SHP77 treated with DMSO at 0.1 percent for 48 hours (cell line): ENCODE measurements around the gene SLC51B.
A peak's percentile ranks its signal among the peaks of the same experiment; 100 is the strongest.
"Not testable (repeated sequence)": the region's sequence is repeated elsewhere in the genome, so short reads cannot be mapped to it uniquely, and the experiment has no call there.

Experiments used
- DNase-seq: peaks from one replicate; lab custom pipeline; 2025; lab: John Stamatoyannopoulos, UW

SLC51B gene

GRCh38 chr15:65041787-65042186 lies 3.4 kb upstream of the SLC51B start:
- DNase-seq: no peak

- DNase-seq: no peak
Measured at GRCh38 chr15:65042776-65043327, 2.3 kb upstream of the SLC51B start.

- not testable (repeated sequence) for DNase-seq
Measured at GRCh38 chr15:65044218-65044617, 969 bp upstream of the SLC51B start.

GRCh38 chr15:65048241-65048640 lies 3.1 kb downstream of the SLC51B start:
- no peak for DNase-seq

- DNase-seq: peak; percentile 95
Measured at GRCh38 chr15:65049418-65049840, 4.2 kb downstream of the SLC51B start.

GRCh38 chr15:65050270-65050669 lies 5.1 kb downstream of the SLC51B start:
- DNase-seq: no peak

GRCh38 chr15:65051266-65051665 lies 6.1 kb downstream of the SLC51B start:
- DNase-seq: no peak

- DNase-seq: no peak
Measured at GRCh38 chr15:65052956-65053355, 7.8 kb downstream of the SLC51B start.

GRCh38 chr15:65054333-65055200 lies 9.4 kb downstream of the SLC51B start:
- DNase-seq: peak; percentile 60

- DNase-seq: no peak
Measured at GRCh38 chr15:65055201-65055870, 10.1 kb downstream of the SLC51B start.

GRCh38 chr15:65056106-65056505 lies 10.9 kb downstream of the SLC51B start:
- no peak for DNase-seq

- DNase-seq: no peak
Measured at GRCh38 chr15:65056868-65057548, 11.8 kb downstream of the SLC51B start.

- no peak for DNase-seq
Measured at GRCh38 chr15:65057549-65057940, 12.4 kb downstream of the SLC51B start.

GRCh38 chr15:65058394-65059368 lies 13.5 kb downstream of the SLC51B start:
- DNase-seq: no peak

GRCh38 chr15:65059369-65059750 lies 14.2 kb downstream of the SLC51B start:
- no peak for DNase-seq

- no peak for DNase-seq
Measured at GRCh38 chr15:65059931-65060596, 14.9 kb downstream of the SLC51B start.

- no peak for DNase-seq
Measured at GRCh38 chr15:65060641-65061397, 15.6 kb downstream of the SLC51B start.

GRCh38 chr15:65062061-65062460 lies 16.9 kb downstream of the SLC51B start:
- DNase-seq: no peak

- no peak for DNase-seq
Measured at GRCh38 chr15:65062726-65063125, 17.5 kb downstream of the SLC51B start.
